ENCODE data around the gene MLLT10.

Gene MLLT10

DNA sequence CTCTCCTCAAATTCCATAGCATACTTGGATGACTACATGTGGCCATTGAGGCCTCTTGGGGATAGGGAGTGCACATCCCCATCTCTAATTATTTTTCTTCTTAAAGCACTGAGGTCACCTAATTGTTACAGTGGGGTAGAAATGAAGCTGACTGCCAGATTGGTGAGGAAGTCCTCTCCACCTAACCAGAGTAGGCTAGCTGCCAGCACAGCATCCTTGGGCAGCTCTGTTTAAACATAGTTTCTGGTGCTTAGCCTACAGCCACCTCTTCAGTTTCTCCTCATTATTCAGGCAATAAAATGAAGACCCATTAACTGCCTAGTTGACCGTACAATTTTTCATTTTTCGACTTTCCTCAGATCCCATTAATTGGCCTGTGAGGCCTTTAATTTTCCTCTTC lies 104.6 kb downstream of the MLLT10 start:
- no peak for DNase-seq (ENCODE audit: low spot score)

DNA sequence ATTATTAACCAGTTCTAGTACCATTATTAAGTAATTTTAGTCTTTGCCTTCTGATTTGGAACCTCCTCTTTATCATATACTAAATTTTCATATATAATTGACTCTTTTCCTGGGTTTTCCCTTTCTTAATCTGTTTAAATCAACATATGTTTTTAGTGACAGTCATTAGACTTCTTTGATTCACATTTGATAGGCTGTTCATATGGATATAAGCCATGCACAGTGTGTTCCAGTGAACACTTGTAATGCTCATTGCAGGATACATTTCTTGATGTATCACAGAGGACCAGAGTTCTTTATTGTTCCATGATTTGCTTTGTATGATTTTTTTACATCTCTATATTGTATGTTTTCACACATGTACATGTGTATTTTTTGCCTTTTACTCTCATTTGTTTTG lies 114.0 kb downstream of the MLLT10 start:
- no peak for DNase-seq (ENCODE audit: low spot score)

DNA sequence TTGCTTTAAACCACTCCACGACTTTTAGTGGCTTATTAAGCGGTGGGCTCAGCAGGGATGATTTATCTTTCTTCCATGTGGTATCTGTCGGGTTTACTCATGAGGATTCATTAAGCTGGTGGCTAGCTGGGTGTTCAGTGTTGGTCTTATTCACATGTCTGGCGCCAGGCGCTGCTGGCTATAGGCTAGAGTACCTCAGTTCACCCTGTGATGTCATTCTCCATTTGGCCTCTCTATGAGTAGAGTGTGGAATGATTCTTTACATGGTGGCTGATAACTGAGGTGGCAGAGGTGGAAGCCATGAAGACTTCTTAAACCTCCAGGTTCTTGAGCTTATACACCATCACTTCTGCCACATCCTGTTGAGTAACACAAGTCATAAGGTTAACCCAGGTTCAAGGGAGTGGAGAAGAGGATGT lies 115.4 kb downstream of the MLLT10 start:
- no peak for DNase-seq (ENCODE audit: low spot score)

DNA sequence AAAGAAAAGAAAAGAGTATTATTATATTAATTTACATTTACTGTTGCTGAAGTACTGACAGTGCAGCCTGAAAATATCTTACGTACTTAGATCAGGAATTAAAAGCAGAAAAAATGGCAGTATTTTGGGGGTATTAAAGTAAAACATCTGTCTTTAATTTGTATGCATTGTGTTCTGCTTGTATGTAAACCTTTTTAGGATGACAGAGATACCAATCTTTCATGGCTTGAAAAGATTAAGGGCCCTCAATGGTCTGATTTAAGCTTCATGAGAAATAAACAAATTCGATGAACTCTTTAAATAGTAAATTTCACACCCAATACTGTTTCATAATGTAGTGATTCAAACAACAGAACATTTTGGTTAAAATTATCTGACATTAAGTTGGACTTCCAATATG lies 116.3 kb downstream of the MLLT10 start:
- no peak for DNase-seq (ENCODE audit: low spot score)

DNA sequence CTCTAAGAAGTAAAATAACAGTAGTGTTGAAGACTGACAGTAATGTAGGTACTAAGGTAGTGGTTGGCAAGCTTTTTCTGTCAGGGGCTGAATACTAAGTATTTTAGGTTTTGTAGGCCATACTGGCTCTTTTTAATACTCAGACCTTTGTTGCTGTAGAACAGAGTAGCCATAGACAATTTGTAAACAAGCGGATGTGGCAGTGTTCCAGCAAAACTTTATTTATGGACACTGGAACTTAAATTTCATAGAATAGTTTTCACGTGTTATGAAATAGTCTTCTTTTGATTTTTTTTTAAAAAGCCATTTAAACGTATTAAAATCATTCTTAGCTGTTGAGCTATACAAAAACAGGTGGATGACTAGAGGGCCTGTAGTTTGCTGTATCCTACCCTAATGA lies 121.2 kb downstream of the MLLT10 start:
- DNase-seq (ENCODE audit: low spot score), result no peak

DNA sequence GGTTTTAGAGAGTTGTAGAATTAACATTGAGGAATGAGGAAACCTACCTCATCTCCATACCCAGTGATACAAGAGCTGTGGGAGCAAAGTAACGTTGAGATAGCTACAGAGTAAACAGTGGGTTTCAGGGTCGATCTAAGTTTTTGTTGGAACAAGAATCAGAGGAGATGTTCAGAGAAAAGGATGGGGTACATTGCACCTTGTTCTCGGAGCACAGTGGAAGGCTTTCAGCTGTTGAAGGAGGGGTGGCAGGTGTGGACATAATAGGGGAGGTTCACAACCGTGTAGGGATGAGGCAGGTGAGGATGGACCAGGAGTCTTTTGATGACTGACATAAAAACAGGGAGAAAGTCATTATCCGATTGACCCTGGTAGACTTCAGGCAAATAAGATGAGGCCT lies 121.7 kb downstream of the MLLT10 start:
- no peak for DNase-seq (ENCODE audit: low spot score)

DNA sequence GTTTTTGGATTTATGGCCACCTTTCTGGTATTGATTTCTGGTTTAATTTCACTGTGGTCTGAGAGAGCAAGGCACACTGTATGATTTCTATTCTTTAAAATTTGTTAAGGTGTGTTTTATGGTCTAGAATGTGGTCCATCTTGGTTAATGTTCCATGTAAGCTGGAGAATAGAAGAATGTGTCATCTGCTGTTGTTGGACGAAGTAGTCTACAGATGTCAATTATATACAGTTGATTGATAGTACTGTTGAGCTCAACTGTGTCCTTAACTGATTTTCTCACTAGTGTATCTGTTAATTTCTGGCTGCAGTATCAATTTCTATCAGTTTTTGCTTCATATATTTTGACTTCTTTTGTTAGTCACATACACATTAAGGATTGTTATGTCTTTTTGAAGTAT lies 127.1 kb downstream of the MLLT10 start:
- no peak for DNase-seq (ENCODE audit: low spot score)

DNA sequence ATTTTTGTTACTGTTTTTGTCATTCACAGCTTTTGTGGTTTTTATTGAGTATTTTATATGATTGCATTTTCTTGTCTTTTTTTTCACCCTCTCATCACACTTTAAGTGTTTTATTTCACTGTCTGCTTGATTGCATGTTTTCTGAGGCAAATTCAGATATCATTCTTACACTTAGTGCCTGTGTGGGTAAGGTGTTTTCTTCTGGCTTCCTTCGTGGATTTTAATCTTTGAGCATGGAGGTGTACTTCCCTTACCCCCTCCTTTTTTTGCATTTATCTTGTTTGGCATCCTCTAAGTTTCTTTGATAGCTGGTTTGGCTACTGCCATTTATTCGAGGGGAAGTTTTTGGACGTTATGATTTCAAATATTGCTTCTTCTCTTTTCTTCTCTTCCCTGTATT lies 127.9 kb downstream of the MLLT10 start:
- no peak for DNase-seq (ENCODE audit: low spot score)

DNA sequence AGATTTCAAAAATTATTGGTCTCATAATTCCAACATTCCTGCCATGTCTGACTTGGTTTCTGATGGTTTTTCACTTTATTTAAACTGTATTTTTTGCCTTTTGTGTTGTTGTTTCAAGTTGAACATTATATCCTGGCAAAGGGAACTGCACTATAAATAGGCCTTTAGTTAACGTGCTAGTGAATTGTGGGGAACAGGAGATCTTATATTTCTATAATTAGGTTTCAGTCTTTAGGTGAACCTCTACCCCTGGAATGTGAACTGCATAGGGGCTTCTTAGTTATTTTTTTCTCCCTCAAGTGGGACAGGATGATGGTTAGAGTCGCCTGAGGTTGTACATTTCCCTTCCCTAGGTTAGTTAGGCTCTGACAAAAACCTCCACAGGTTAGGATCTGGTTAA lies 128.6 kb downstream of the MLLT10 start:
- no peak for DNase-seq (ENCODE audit: low spot score)

DNA sequence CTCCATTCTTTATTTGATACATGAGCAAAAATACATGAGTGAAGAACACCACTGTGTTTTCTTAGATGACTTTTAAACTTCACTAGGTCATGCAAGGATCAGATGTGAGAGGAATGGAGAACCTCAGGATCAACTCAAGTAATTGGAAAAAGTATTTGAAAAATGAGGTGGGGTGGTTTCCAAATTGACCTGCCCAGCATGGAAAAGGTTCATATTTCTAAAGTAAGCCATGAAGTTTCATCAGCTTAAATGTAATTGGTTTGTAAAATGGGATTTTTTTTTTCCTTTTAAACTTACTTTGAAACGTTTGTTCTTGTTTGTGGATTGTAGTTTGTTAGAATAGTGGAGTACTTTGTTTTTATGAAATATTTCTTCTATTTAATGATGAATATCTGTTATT lies 134.8 kb downstream of the MLLT10 start:
- DNase-seq (ENCODE audit: low spot score), result no peak

DNA sequence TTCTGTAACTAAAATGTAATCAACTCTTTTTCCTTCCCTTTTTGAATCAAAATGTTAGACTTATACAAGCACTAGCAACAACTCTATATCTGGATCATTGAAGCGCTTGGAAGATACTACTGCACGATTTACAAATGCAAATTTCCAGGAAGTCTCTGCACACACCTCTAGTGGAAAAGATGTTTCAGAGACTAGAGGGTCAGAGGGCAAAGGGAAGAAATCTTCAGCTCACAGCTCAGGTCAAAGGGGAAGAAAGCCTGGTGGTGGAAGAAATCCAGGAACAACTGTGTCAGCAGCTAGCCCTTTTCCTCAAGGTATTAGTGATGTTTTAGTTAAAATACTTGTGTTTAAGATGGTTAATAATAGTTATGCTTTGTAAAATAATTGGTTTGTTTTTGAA lies 136.4 kb downstream of the MLLT10 start:
- no peak for DNase-seq (ENCODE audit: low spot score)

DNA sequence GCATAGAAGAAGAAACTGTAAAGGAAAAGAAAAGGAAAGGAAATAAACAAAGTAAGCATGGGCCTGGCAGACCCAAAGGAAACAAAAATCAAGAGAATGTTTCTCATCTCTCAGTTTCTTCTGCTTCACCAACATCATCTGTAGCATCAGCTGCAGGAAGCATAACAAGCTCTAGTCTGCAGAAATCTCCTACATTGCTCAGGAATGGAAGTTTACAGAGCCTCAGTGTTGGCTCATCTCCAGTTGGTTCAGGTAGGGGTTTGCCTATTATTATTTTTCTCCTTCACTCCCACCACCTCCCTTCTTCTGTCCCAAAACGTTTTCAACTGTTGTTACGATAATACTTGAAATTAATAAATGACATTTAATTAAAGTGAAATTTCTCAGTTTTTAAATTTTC lies 139.6 kb downstream of the MLLT10 start:
- no peak for DNase-seq (ENCODE audit: low spot score)

DNA sequence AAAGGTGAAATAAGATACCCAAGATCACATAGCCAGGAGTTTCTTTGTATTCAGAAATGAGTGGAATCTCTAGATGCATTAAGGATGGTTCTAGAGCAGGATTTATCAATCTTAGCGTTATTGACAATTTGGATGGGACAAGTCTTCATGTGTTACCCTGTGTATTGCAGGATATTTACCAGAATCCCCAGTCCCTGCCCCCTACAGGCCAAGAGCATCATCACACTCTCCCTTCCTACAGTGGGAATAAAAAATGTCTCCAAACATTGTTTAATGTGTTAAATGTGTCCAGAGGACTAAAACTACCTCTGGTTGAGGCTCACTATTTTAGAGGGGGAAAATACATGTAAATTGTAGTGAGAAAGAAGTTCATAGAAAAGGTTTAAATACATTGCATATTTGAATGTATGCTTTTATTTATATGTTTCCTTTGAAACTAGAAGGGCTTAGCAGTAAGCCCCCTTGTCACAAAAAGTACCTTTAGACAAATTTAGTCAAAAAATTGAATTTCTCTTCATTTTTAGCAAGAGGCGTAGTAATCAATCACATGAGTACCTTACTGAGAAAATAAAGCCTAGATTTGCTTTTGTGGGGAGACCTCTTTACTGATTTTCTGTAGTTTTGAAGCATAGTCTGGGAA lies 141.2 kb downstream of the MLLT10 start:
- DNase-seq (ENCODE audit: low spot score), result peak; percentile 26

DNA sequence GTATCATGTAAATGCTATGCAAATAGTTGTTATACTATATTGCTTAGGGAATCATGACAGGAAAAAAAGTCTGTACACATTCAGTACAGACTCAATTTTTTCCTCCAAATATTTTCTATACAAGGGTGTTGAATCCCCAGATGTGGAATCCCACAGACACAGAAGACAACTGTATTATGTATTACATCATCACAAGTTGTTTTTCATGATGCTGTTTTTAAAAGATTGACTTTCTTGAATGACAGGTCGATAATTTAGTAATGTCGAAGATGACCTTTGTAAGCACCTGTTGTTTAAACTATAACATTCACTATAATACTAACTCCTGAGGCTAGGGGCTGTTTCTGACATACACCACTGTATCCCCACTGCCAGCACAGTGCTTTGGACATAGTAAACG lies 143.5 kb downstream of the MLLT10 start:
- DNase-seq (ENCODE audit: low spot score), result no peak

DNA sequence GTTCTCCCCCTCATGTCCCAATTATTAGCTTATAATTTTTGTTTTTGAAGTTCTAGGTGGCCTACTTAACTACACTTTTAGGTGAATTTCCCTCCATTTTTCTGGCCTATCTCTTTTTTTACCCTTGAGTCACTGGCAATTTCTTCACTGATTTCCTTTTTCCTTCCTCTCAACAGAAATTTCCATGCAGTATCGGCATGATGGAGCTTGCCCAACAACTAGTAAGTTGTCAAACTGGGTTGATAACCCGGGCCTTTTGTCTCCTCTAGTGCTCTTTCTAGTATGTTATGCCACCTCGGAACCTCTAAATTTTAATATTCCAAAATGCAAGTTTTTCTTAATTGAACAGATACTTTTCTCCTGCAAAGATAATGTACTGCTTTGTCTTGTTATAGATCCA lies 147.1 kb downstream of the MLLT10 start:
- no peak for DNase-seq (ENCODE audit: low spot score)

DNA sequence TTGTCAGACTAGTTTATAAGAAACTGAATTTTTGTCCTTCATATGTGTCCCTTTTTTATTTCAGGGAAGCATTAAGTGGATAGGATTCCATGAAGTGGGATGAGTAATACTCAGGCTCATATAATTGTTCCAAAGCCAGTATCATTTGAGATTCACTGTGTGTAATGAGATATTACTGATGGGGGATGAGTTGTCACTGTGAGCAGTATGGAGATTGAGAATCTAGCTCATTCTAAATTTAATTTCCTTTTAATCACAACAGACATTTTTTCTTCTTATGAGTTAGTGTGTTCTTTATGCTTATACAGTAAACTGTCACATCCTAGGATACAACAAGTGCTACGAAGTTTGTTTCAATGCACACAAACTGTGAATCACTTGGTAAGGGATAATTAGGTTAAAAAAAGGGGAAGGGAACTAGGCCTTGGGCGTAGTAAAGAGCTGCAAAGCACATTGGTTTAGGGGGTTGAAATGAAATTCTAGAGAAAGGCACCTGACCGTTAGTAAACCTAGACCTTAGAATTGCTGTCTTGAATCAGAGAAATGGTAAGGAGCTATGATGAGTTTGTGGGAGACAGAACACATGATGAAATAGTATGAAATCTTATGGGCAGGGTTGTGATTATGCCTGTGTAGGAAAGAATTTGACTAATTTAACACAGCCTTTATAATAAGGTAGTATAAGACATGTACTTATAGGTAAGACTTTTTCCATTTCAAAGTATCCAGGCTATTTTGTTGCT lies 153.4 kb downstream of the MLLT10 start:
- DNase-seq (ENCODE audit: low spot score), result no peak

DNA sequence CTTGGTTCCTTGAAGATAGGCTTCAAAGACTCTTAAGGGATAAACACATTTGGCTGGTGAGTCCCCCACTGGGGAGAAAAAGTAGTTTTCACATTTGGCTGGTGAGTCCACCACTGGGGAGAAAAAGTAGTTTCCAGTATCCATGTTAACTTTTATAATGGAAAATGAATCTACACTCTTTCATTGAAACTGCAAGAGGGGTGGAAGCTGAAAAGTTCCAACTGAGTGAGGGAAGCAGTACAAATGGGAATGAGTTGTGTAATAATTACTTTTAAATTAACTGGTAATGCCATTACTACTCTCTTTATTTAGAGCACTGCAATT lies 153.9 kb downstream of the MLLT10 start:
- no peak for DNase-seq (ENCODE audit: low spot score)

DNA sequence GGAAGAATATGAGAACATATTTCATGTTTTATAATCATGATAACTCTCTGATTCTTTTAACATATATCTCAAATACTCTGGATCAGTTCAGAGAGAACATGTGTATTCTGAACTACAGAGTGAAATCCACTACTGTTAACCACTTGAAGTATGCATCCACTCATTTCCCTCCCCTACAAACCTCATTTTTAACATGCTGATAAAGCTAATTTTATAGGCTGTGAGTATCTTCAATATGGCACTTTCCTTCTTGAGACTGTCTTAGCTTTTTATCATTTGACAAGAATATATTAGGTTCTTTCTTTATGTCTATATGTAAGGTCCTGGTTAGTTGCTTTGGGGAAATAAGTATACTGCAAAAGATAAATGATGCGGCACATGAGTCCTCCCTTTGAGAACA lies 154.8 kb downstream of the MLLT10 start:
- DNase-seq (ENCODE audit: low spot score), result no peak

DNA sequence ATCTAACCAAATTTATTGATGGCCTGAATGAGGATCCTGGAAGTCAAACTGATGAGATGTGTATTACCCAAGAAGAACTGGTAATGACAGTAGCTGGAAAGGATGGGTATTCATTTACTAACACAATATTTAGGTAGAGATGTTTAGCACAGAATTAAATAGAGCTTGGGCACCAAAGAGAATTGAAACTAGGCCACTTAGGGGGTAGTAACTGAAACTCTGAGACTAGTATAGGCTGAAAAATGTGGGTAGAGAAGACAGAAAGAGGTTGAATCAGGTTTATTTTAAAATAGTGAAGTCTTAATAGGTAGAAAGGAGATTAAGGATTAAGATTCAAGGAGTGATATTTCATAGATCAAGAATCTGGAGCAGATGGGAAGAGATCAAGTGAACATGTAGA lies 155.8 kb downstream of the MLLT10 start:
- DNase-seq (ENCODE audit: low spot score), result no peak

DNA sequence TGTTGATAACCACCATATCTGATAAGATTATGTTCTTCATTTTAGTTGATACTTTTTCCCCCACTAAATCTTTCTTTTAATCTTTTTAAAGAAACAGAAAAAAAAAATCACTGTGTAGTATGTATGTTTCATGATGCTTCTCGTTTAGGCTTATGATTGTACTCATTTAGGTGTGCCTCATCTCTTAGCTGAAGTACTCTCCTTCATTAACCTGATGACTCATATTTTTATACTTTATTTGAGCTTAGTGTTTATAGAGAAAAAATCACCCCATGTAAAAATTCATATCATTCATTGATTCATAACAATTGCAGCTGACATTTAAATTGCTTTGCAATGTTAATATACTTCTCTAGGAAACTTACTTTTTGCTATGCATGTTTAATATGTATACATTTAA lies 158.9 kb downstream of the MLLT10 start:
- DNase-seq (ENCODE audit: low spot score), result no peak

DNA sequence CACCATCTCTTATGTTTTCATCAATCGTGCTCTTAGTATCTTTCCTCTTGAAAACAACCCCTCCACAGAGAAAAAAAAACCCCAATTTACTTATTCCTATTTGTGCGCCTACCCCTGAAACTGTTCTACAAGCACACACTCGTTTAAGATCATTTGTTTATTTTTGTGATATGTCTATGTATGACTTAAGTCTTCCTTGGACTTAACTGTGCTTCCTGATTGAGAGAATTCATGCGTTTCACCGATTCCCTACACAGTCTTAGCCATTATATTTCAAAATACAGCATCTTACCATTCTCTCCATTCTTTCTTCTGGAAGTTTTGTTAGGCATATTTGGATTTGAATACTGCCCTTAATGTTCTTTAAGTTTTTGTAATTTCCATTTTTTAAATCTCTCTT lies 159.4 kb downstream of the MLLT10 start:
- no peak for DNase-seq (ENCODE audit: low spot score)

DNA sequence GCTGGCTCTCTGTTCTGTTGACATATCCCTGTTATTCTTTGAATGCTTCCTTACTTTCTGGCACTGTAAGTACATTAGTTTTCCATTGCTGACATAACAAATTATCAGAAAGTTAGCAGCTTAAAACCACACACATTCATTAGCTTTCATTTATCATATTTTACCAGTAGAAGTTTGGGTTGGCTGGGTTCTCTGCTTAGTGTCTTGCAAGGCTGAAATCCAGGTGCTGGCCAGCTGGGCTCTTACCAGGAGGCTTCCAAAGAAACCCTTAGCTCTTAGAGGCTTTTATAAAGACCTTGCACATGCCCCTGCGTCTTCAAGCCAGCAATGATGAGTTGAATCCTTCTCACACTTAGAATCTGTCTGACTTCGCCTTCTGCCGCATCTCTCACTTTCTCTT lies 160.6 kb downstream of the MLLT10 start:
- DNase-seq (ENCODE audit: low spot score), result no peak

DNA sequence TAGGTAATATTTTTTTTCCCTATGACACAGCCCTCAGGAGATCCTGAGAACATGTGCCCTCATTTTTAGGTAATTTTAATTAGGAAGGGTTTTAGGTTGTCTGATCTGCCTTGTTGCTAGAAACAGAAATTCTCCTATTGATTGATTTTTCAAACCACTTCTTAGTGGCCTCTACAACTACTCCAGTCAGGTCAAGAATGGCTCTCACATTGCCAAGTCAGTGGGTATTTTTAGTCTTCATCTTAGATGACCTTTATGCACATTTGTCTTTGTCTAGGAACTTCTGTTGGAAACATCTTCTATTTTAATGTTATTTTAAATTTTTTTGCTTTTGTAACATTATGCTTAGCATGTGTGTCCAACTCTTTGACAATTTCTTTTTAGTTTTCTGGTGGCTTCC lies 162.3 kb downstream of the MLLT10 start:
- DNase-seq (ENCODE audit: low spot score), result no peak

DNA sequence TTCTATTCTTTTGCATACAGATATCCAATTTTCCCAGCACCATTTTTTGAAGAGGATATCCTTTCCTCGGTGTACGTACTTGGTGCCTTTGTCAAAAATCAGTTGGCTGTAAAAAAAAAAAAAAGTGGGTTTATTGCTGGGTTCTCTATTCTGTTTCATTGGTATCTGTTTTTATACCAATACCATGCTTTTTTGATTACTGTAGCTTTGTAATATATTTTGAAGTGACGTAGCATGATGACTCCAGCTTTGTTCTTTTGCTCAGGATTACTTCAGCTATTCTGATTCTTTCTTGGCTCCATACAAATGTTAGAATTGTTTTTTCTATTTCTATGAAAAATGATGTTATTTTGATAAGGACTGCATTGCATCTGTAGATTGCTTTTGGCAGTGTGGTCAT lies 165.5 kb downstream of the MLLT10 start:
- DNase-seq (ENCODE audit: low spot score), result no peak
